A673 (cell line): ENCODE measurements around the gene RPTOR. TPM values are rescaled to one million over a fixed set of nuclear protein-coding genes. Genes with fewer than 3 reads are reported as not detected.

Experiments used
- BruUV-seq: library from RNA; stranded (reverse); fragments of 400-500 nt; replicated peaks from 2 replicates; lab custom pipeline; 2021; lab: Mats Ljungman, UMichigan
- CTCF ChIA-PET: fragments of 300-600 bp; sonication (Branson Sonifier 250); formaldehyde crosslinking; loops from one replicate; lab custom pipeline; 2022; ENCODE audit warnings: antibody characterized with exemption; lab: Charles Lee
- POLR2A ChIA-PET: fragments of 300-600 bp; sonication (Branson Sonifier 250); formaldehyde crosslinking; loops from one replicate; lab custom pipeline; 2022; ENCODE audit warnings: antibody characterized with exemption; ENCODE audit not compliant: low non-redundant PET; lab: Charles Lee
- DNase-seq: peaks from one replicate; pipeline ENCODE4 v3.0.0-alpha.2; 2015; ENCODE audit warnings: low spot score
- H3K27ac ChIP-seq: fragments of 200-600 bp; sonication (generic); 2 replicates; pipeline ENCODE4 v1.5.1; 2016; ENCODE audit warnings: mixed run types, low read depth, mild to moderate bottlenecking, mixed read lengths, antibody characterized with exemption, low read length; ENCODE audit not compliant: poor library complexity, severe bottlenecking
- H3K27me3 ChIP-seq: fragments of 200-600 bp; sonication (generic); replicated peaks from 2 replicates; pipeline ENCODE4 v1.6.1; 2017; ENCODE audit warnings: mixed run types, low read depth, mild to moderate bottlenecking, mixed read lengths, antibody characterized with exemption, low read length; ENCODE audit not compliant: insufficient read depth, poor library complexity
- H3K36me3 ChIP-seq: fragments of 200-600 bp; sonication (generic); 2 replicates; pipeline ENCODE4 v1.6.1; 2016; ENCODE audit warnings: mixed run types, mild to moderate bottlenecking, mixed read lengths, antibody characterized with exemption, low read length; ENCODE audit not compliant: insufficient read depth, poor library complexity, severe bottlenecking
- H3K4me1 ChIP-seq: fragments of 200-600 bp; sonication (generic); 2 replicates; pipeline ENCODE4 v1.6.1; 2017; ENCODE audit warnings: mixed run types, mild to moderate bottlenecking, mixed read lengths, antibody characterized with exemption, low read length; ENCODE audit not compliant: insufficient read depth, poor library complexity, severe bottlenecking
- H3K4me3 ChIP-seq: fragments of 200-600 bp; sonication (generic); 2 replicates; pipeline ENCODE4 v1.5.1; 2016; ENCODE audit warnings: low read depth, mixed run types, mild to moderate bottlenecking, mixed read lengths, low read length; ENCODE audit not compliant: poor library complexity, severe bottlenecking
- H3K9me3 ChIP-seq: fragments of 200-600 bp; sonication (generic); 2 replicates; pipeline ENCODE4 v1.6.1; 2016; ENCODE audit warnings: mixed run types, low read depth, mild to moderate bottlenecking, mixed read lengths, antibody characterized with exemption, low read length; ENCODE audit not compliant: poor library complexity, severe bottlenecking
- EZH2 ChIP-seq: fragments of 200-600 bp; sonication (generic); IDR thresholded peaks from 2 replicates; pipeline ENCODE4 v1.6.1; 2017; ENCODE audit warnings: borderline replicate concordance, low read depth, mild to moderate bottlenecking, mixed read lengths, antibody characterized with exemption, low read length; ENCODE audit not compliant: poor library complexity, severe bottlenecking
- intact Hi-C: fragments of 100-400 bp; cut with micrococcal nuclease; formaldehyde crosslinking; loops from one replicate; pipeline ENCODE4 v1.10.0; 2022; ENCODE audit not compliant: unreplicated experiment
- total RNA-seq: library from RNA; stranded (reverse); gene quantifications from 2 replicates; pipeline ENCODE4 v1.2.3, GENCODE V29; 2021
- TF ChIP-seq, protein P1 (sequence below): fragments of 300-800, 200-600 bp; sonication (generic); conservative IDR thresholded peaks from 2 replicates; pipeline ENCODE4 v1.5.1; 2017; ENCODE audit warnings: low read depth, mild to moderate bottlenecking, antibody characterized with exemption, low read length, moderate library complexity, mixed read lengths

RPTOR gene
- total RNA-seq, 1 experiment from 2014 or later: 55.2 TPM

DNA sequence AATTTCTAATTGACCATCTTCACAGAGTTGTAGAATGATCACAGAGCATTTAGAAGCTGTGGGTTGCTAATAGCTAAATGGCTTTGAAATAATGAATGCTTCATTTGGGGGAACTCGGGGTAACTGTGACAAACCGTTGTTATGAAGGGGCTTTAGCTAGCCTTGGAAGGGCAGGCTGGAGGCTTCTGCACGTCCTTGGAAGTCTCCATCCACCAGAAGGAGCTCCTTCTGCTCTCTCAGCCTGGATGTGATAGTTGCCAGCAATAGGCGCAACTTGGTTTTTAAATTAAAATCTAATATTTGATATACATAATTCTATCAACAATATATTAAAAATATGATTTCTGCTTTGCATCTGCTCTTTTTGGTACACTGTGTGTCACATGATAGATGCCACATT lies 200.5 kb downstream of the RPTOR start:
- intact Hi-C loops: no loop called here
- no peaks in the 10 kb centered on the region for H3K4me1 ChIP-seq
- no peaks in the 10 kb centered on the region for H3K9me3 ChIP-seq
- no peak overlapping the region for H3K27ac ChIP-seq
- TF ChIP-seq EZH2: no peak
- TF ChIP-seq, protein P1, sequence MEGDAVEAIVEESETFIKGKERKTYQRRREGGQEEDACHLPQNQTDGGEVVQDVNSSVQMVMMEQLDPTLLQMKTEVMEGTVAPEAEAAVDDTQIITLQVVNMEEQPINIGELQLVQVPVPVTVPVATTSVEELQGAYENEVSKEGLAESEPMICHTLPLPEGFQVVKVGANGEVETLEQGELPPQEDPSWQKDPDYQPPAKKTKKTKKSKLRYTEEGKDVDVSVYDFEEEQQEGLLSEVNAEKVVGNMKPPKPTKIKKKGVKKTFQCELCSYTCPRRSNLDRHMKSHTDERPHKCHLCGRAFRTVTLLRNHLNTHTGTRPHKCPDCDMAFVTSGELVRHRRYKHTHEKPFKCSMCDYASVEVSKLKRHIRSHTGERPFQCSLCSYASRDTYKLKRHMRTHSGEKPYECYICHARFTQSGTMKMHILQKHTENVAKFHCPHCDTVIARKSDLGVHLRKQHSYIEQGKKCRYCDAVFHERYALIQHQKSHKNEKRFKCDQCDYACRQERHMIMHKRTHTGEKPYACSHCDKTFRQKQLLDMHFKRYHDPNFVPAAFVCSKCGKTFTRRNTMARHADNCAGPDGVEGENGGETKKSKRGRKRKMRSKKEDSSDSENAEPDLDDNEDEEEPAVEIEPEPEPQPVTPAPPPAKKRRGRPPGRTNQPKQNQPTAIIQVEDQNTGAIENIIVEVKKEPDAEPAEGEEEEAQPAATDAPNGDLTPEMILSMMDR: no peak
- no peaks in the 10 kb centered on the region for H3K36me3 ChIP-seq
- no TSS peak for BruUV-seq
- no peak overlapping the region for H3K4me3 ChIP-seq
- POLR2A ChIA-PET: no interaction called here
- CTCF ChIA-PET: interaction anchor here (0.7 to 0.8 kb wide), 2 partner anchors 169 to 318 kb away, joined by 3 to 4 read pairs; no protein-coding TSS in a partner anchor
- H3K27me3 ChIP-seq: no peaks in the 10 kb centered on the region
- no peak for DNase-seq

DNA sequence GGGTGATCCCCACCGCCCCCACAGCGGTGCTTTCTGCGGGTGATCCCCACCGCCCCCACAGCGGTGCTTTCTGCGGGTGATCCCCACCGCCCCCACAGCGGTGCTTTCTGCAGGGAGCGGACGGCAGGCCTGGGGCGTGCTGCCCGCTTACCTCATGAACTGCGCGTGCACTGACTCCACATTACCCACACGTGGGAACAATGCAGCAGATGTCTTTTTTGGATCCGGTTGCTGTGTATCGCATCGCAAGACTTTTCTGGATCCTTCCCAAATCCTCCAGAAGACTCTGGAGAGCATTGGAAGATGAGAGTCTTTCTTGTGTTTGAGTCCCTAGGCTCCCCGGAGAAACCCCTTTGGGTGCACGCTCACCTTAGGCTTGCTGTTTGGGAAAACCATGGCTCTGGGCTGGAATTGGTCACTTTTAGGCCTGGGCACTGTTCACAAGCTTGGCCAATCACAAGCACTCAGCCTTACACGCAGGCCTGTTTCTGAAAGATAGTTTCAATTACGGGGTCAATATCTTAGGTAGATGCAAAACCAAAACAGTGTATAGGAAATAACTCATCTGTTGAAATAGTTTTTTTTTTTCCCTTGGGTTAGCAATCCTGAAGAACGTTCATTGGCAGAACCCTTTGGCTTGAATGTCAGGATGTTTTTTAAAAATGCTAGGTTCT lies 201.8 kb downstream of the RPTOR start:
- H3K27ac ChIP-seq: no peak overlapping the region
- CTCF ChIA-PET: no interaction called here
- no peaks in the 10 kb centered on the region for H3K27me3 ChIP-seq
- BruUV-seq: no TSS peak
- H3K36me3 ChIP-seq: no peaks in the 10 kb centered on the region
- POLR2A ChIA-PET: no interaction called here
- no peak for TF ChIP-seq EZH2
- TF ChIP-seq, protein P1: no peak
- intact Hi-C loops: no loop called here
- DNase-seq: no peak
- no peaks in the 10 kb centered on the region for H3K4me1 ChIP-seq
- no peak overlapping the region for H3K4me3 ChIP-seq
- no peaks in the 10 kb centered on the region for H3K9me3 ChIP-seq

DNA sequence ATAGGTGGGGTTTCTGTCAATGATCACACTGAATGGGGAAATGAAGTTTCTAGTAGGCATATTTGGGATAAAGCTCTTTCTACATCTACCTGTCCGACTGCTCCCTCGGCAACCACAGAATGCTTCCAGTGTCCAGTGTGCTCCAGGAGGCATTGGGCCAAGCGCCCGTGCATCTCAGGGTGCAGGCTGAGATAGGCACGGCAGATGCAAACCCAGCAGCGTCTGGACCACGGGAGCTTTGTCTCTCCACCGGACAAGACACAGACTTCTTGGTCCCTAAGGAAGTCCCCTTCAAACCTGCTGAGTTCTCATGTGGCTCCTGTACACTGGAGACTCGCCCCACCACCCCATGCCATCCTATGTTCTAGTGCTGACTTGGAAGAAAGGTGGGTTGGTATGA lies 202.8 kb downstream of the RPTOR start:
- intact Hi-C loops: no loop called here
- Histone ChIP-seq H3K27ac (no peak overlapping the region), H3K9me3 (no peaks in the 10 kb centered on the region), H3K4me3 (no peak overlapping the region), H3K36me3 (no peaks in the 10 kb centered on the region), H3K4me1 (no peaks in the 10 kb centered on the region), H3K27me3 (no peaks in the 10 kb centered on the region)
- DNase-seq: no peak
- TF ChIP-seq, protein P1: no peak
- no peak for TF ChIP-seq EZH2
- no TSS peak for BruUV-seq
- POLR2A ChIA-PET: no interaction called here
- CTCF ChIA-PET: no interaction called here
